Tibial artery (tissue), 4 donors: ENCODE data around the gene GCNA.
"Not testable (repeated sequence)": the region's sequence is repeated elsewhere in the genome, so short reads cannot be mapped to it uniquely, and the experiment has no call there.

Experiments used
- DNase-seq, 2 donors: peaks; one replicate each; pipeline ENCODE4 v3.0.0-alpha.2; 2019
- H3K27ac ChIP-seq, 2 donors: fragments of 200-600 bp; sonication (generic) in 1 of 2; 1 replicate in 1 of 2; 2 replicates in 1 of 2; pipeline ENCODE4 v1.5.1; 2018 to 2019; ENCODE audit warnings: mild to moderate bottlenecking in 1 of 2
- H3K27me3 ChIP-seq, 2 donors: fragments of 200-600 bp; sonication (generic) in 1 of 2; one replicate each; pipeline versions ENCODE4 v1.5.1 to v1.6.0; 2016 to 2019
- H3K36me3 ChIP-seq, 3 donors: fragments of 200-600 bp; sonication (generic) in 2 of 3; one replicate each; pipeline ENCODE4 v1.5.1; 2016 to 2019; ENCODE audit warnings: mild to moderate bottlenecking in 2 of 3
- H3K4me1 ChIP-seq, 4 donors: fragments of 200-600 bp; sonication (generic) in 2 of 4; 1 replicate in 3 of 4; 2 replicates in 1 of 4; pipeline ENCODE4 v1.5.1; 2016 to 2019
- H3K4me3 ChIP-seq, 2 donors: fragments of 200-600 bp; sonication (generic) in 1 of 2; 1 replicate in 1 of 2; 2 replicates in 1 of 2; pipeline ENCODE4 v1.5.1; 2018 to 2019; ENCODE audit warnings: mild to moderate bottlenecking in 2 of 2
- H3K9me3 ChIP-seq, 3 donors: fragments of 200-600 bp; sonication (generic) in 1 of 3; one replicate each; pipeline ENCODE4 v1.5.1; 2016 to 2019
- intact Hi-C: fragments of 100-400 bp; cut with DNase I; formaldehyde crosslinking; loops from one replicate; pipeline ENCODE4 v1.15.0; 2023; ENCODE audit warnings: low total_unique reads
- TF ChIP-seq, protein P1 (sequence below), 2 experiments: fragments of 200-600 bp in 1 of 2; fragments of 450-650 bp in 1 of 2; IDR thresholded peaks; one replicate each; pipeline ENCODE4 v1.5.1; 2017 to 2019; ENCODE audit warnings: antibody characterized with exemption in 2 of 2, mild to moderate bottlenecking in 1 of 2, moderate library complexity in 1 of 2

Gene GCNA

GRCh38 chrX:71637848-71638247, 59.6 kb downstream of the GCNA start:
- Histone ChIP-seq H3K9me3 (no peaks in the 10 kb centered on the region), H3K36me3 (no peaks in the 10 kb centered on the region), H3K27me3 (no peaks in the 10 kb centered on the region), H3K4me1 (no peaks in the 10 kb centered on the region), H3K4me3 (no peak overlapping the region), H3K27ac (no peak overlapping the region)
- intact Hi-C loops, result no loop called here
- TF ChIP-seq, protein P1, sequence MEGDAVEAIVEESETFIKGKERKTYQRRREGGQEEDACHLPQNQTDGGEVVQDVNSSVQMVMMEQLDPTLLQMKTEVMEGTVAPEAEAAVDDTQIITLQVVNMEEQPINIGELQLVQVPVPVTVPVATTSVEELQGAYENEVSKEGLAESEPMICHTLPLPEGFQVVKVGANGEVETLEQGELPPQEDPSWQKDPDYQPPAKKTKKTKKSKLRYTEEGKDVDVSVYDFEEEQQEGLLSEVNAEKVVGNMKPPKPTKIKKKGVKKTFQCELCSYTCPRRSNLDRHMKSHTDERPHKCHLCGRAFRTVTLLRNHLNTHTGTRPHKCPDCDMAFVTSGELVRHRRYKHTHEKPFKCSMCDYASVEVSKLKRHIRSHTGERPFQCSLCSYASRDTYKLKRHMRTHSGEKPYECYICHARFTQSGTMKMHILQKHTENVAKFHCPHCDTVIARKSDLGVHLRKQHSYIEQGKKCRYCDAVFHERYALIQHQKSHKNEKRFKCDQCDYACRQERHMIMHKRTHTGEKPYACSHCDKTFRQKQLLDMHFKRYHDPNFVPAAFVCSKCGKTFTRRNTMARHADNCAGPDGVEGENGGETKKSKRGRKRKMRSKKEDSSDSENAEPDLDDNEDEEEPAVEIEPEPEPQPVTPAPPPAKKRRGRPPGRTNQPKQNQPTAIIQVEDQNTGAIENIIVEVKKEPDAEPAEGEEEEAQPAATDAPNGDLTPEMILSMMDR (IDR thresholded peaks at IDR 0.05), result no peak
- DNase-seq, result no peak

DNA sequence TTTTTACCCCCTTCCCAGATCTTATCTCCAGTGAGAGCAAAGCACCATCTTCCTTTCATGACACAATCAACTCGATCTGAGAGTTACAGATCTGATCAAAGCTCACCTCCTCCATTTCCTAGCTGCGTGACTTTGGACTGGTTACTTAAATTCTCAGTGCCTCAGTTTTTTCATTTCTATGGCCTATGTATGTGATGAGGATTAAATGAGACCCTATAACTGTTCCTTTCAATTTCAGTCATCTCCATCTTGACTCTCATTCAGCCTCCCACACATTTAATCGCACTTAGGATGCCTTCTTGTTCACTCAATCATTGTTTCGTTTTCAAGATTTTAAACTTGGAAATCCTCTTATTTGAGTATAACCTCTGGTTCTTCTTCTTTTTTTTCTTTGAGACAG, 60.2 kb downstream of the GCNA start:
- H3K27me3 ChIP-seq, result no peaks in the 10 kb centered on the region
- intact Hi-C loops, result no loop called here

DNA sequence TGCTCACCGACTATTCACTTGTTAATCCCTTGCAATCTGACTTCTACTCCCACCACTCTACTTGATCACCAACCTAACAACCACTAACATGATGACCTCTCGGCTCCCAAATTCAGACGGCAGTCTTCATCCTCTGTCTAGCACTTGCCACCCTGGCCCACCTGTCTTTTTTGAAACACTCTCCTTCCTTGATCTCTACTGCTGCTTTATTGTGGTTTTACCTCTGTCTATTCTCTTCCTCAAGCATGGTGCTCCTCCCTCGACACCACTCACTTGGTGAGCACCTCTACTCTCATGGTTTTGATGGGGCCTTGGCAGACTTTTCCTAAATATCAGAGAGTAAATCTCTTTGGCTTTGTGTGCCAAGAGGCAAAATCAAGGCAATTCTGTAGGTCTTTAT, 61.8 kb downstream of the GCNA start:
- no peak overlapping the region for H3K27ac ChIP-seq
- DNase-seq, result no peak
- TF ChIP-seq, protein P1 (IDR thresholded peaks at IDR 0.05), result no peak
- H3K9me3 ChIP-seq, result no peaks in the 10 kb centered on the region
- no peaks in the 10 kb centered on the region for H3K4me1 ChIP-seq
- H3K27me3 ChIP-seq, result no peaks in the 10 kb centered on the region
- no peaks in the 10 kb centered on the region for H3K36me3 ChIP-seq
- intact Hi-C loops, result no loop called here
- no peak overlapping the region for H3K4me3 ChIP-seq

More for the DNA sequence above, 60.2 kb downstream of the GCNA start:
- Histone ChIP-seq H3K36me3 (no peaks in the 10 kb centered on the region), H3K9me3 (no peaks in the 10 kb centered on the region), H3K4me1 (no peaks in the 10 kb centered on the region), H3K27ac (no peak overlapping the region), H3K4me3 (no peak overlapping the region)
- TF ChIP-seq, protein P1 (IDR thresholded peaks at IDR 0.05), result no peak
- DNase-seq, result no peak

- H3K36me3 ChIP-seq, intact Hi-C loops, H3K9me3 ChIP-seq, H3K27ac ChIP-seq, H3K4me3 ChIP-seq, H3K4me1 ChIP-seq, H3K27me3 ChIP-seq, DNase-seq: not testable (repeated sequence)
Measured at GRCh38 chrX:71644406-71644805, 66.2 kb downstream of the GCNA start.

- TF ChIP-seq, protein P1 (IDR thresholded peaks at IDR 0.05), result no peak
- intact Hi-C loops, result no loop called here
Measured at GRCh38 chrX:71650333-71650969, 72.2 kb downstream of the GCNA start.

GRCh38 chrX:71652405-71652804, 74.2 kb downstream of the GCNA start:
- peak in 1 of 2 donors; percentile 23 for DNase-seq
- Histone ChIP-seq H3K36me3 (no peaks in the 10 kb centered on the region), H3K27me3 (no peaks in the 10 kb centered on the region), H3K27ac (no peak overlapping the region), H3K4me3 (no peak overlapping the region), H3K4me1 (no peaks in the 10 kb centered on the region), H3K9me3 (no peaks in the 10 kb centered on the region)
- TF ChIP-seq, protein P1 (IDR thresholded peaks at IDR 0.05), result peak; percentile 23 to 49
- intact Hi-C loops, result no loop called here

More at GRCh38 chrX:71650333-71650969, 72.2 kb downstream of the GCNA start:
- no peak for DNase-seq
- Histone ChIP-seq H3K4me1 (no peaks in the 10 kb centered on the region), H3K9me3 (no peaks in the 10 kb centered on the region), H3K36me3 (no peaks in the 10 kb centered on the region), H3K27me3 (no peaks in the 10 kb centered on the region), H3K27ac (no peak overlapping the region), H3K4me3 (no peak overlapping the region)
